Cardiac muscle cell (in vitro differentiated cells and primary cell): Measurements from ENCODE around the gene TMEM9. TPM values are rescaled to one million over a fixed set of nuclear protein-coding genes. Genes with fewer than 3 reads are reported as not detected.
A peak's percentile ranks its signal among the peaks of the same experiment; 100 is the strongest.

Source experiments
- DNase-seq, 2 donors: peaks; one replicate each; pipeline versions ENCODE4 v3.0.0 to v3.0.0-alpha.2; 2010 to 2017; ENCODE audit warnings: low read depth in 1 of 2, low spot score in 1 of 2
- H3K27ac ChIP-seq: fragments of 200-600 bp; sonication (generic); 2 replicates; pipeline ENCODE4 v1.5.1; 2016
- H3K27me3 ChIP-seq: fragments of 200-600 bp; sonication (generic); 2 replicates; pipeline ENCODE4 v1.6.0; 2016; ENCODE audit warnings: control low read depth
- H3K36me3 ChIP-seq: fragments of 200-600 bp; sonication (generic); 2 replicates; pipeline ENCODE4 v1.5.1; 2016; ENCODE audit warnings: control low read depth
- H3K4me1 ChIP-seq: fragments of 200-600 bp; sonication (generic); 2 replicates; pipeline ENCODE4 v1.8.1; 2017; ENCODE audit warnings: low read depth, mild to moderate bottlenecking, mixed run types
- H3K4me3 ChIP-seq: fragments of 200-600 bp; sonication (generic); 2 replicates; pipeline ENCODE4 v1.5.1; 2016; ENCODE audit warnings: mild to moderate bottlenecking
- H3K9me3 ChIP-seq: fragments of 200-600 bp; sonication (generic); 2 replicates; pipeline ENCODE4 v1.5.1; 2017; ENCODE audit warnings: low read depth, mild to moderate bottlenecking, control low read depth
- polyA plus RNA-seq: library from polyadenylated mRNA; unstranded; fragments of >200 nt; fragmentation: Nextera tagmentation; extraction: Ambion mirVana; gene quantifications from 2 replicates; pipeline ENCODE4 v1.2.1, GENCODE V29; 2016
- total RNA-seq: library from RNA; depleted of rRNA; stranded (reverse); fragments of >200 nt; gene quantifications from 2 replicates; pipeline ENCODE4 v1.2.3, GENCODE V29; 2016
- TF ChIP-seq, protein P1 (sequence below): IDR thresholded peaks from 2 replicates; pipeline ENCODE4 v1.5.1; 2012; ENCODE audit warnings: low read depth, mild to moderate bottlenecking, low read length

Gene TMEM9
- total RNA-seq (190 and 215 TPM in 2 replicates), polyA plus RNA-seq (171 and 195 TPM in 2 replicates)

GRCh38 chr1:201154389-201155165 is at the start of gene TMEM9:
Gene TMEM9, minus strand, starts transcription at chr1:201154474. Its CDS starts 551 bp downstream, at chr1:201153923.
- TF ChIP-seq, protein P1, sequence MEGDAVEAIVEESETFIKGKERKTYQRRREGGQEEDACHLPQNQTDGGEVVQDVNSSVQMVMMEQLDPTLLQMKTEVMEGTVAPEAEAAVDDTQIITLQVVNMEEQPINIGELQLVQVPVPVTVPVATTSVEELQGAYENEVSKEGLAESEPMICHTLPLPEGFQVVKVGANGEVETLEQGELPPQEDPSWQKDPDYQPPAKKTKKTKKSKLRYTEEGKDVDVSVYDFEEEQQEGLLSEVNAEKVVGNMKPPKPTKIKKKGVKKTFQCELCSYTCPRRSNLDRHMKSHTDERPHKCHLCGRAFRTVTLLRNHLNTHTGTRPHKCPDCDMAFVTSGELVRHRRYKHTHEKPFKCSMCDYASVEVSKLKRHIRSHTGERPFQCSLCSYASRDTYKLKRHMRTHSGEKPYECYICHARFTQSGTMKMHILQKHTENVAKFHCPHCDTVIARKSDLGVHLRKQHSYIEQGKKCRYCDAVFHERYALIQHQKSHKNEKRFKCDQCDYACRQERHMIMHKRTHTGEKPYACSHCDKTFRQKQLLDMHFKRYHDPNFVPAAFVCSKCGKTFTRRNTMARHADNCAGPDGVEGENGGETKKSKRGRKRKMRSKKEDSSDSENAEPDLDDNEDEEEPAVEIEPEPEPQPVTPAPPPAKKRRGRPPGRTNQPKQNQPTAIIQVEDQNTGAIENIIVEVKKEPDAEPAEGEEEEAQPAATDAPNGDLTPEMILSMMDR = no peak
- H3K27ac ChIP-seq = peak within 1 kb of the TSS; percentile 38
- H3K4me1 ChIP-seq = peaks cover 9% of the 10 kb centered on the region
- H3K27me3 ChIP-seq = no peaks in the 10 kb centered on the region
- peaks cover 21% of the 10 kb centered on the region for H3K36me3 ChIP-seq
- H3K4me3 ChIP-seq = peak within 1 kb of the TSS; percentile 89
- DNase-seq = peak; percentile 97 to 98
- H3K9me3 ChIP-seq = no peaks in the 10 kb centered on the region

GRCh38 chr1:201198598-201198997 is 44.3 kb upstream of the TMEM9 start:
- TF ChIP-seq, protein P1 = no peak

GRCh38 chr1:201194046-201194445 is 39.8 kb upstream of the TMEM9 start:
- TF ChIP-seq, protein P1 = no peak
- Histone ChIP-seq H3K27ac (no peak overlapping the region), H3K4me3 (no peak overlapping the region), H3K36me3 (no peaks in the 10 kb centered on the region), H3K4me1 (no peaks in the 10 kb centered on the region), H3K9me3 (no peaks in the 10 kb centered on the region), H3K27me3 (peaks cover 30% of the 10 kb centered on the region)
- no peak for DNase-seq

More at GRCh38 chr1:201198598-201198997, 44.3 kb upstream of the TMEM9 start:
- Histone ChIP-seq H3K36me3 (no peaks in the 10 kb centered on the region), H3K4me1 (no peaks in the 10 kb centered on the region), H3K9me3 (no peaks in the 10 kb centered on the region), H3K4me3 (no peak overlapping the region), H3K27me3 (peaks cover under 1% of the 10 kb centered on the region), H3K27ac (no peak overlapping the region)
- no peak for DNase-seq

- H3K9me3 ChIP-seq = no peaks in the 10 kb centered on the region
- no peak overlapping the region for H3K4me3 ChIP-seq
- no peaks in the 10 kb centered on the region for H3K4me1 ChIP-seq
- H3K36me3 ChIP-seq = no peaks in the 10 kb centered on the region
- peaks cover 40% of the 10 kb centered on the region for H3K27me3 ChIP-seq
- no peak overlapping the region for H3K27ac ChIP-seq
- TF ChIP-seq, protein P1 = no peak
- peak in 1 of 2 donors; percentile 43 for DNase-seq
These were observed 38.1 kb upstream of the TMEM9 start for GRCh38 chr1:201192261-201192788.

- peak in 1 of 2 donors; percentile 68 for DNase-seq
- Histone ChIP-seq H3K27me3 (peaks cover 46% of the 10 kb centered on the region), H3K4me3 (no peak overlapping the region), H3K27ac (no peak overlapping the region), H3K9me3 (no peaks in the 10 kb centered on the region), H3K36me3 (no peaks in the 10 kb centered on the region), H3K4me1 (no peaks in the 10 kb centered on the region)
- TF ChIP-seq, protein P1 = no peak
These were observed 37.5 kb upstream of the TMEM9 start for GRCh38 chr1:201191653-201192260.
